GM12872 (cell line): Measurements from ENCODE around the gene ZNRF1.

Experiments used
- CTCF ChIP-seq: IDR thresholded peaks from 3 replicates; pipeline ENCODE4 v1.5.1; 2011; ENCODE audit warnings: low read depth, mild to moderate bottlenecking, low read length, moderate library complexity; ENCODE audit not compliant: insufficient read depth

The ZNRF1 gene

GRCh38 chr16:75087375-75087979 is 88.7 kb downstream of the ZNRF1 start:
- no peak for TF ChIP-seq CTCF

DNA sequence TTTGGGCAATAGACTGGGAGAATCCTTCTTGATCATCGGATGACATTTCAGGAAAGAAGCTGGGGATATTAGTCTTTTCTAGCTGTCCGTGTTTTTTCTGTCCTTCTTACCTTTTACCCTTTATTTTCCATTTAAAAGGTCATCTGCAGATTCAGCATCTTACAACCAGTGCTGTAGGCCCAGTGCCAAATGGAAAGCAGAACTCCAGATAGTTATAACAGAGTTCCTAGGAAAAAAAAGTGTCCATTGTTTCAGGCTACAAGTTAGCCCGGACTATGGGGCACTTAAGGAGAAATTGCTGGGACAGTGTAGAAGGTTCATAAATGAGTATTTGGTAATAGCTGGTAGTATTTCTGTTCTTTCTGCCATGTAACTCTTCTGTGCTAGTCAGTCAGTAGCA is 89.4 kb downstream of the ZNRF1 start:
- no peak for TF ChIP-seq CTCF

DNA sequence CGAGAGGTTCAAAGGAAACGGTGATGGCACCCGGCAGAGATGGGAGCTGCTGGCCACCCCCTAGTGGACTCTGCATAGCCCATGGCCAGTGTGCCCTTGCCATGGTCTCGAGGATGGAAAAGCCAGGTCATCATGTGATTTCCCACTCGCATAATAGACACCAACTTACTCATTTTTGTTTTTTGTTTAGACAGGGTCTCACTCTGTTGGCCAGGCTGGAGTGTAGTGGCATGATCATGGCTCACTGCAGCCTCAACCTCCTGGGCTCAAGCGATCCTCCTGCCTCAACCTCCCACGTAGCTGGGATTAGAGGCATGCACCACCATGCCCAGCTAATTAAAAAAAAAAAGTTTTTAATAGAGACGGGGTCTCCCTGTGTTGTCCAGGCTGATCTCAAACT is 90.1 kb downstream of the ZNRF1 start:
- no peak for TF ChIP-seq CTCF

DNA sequence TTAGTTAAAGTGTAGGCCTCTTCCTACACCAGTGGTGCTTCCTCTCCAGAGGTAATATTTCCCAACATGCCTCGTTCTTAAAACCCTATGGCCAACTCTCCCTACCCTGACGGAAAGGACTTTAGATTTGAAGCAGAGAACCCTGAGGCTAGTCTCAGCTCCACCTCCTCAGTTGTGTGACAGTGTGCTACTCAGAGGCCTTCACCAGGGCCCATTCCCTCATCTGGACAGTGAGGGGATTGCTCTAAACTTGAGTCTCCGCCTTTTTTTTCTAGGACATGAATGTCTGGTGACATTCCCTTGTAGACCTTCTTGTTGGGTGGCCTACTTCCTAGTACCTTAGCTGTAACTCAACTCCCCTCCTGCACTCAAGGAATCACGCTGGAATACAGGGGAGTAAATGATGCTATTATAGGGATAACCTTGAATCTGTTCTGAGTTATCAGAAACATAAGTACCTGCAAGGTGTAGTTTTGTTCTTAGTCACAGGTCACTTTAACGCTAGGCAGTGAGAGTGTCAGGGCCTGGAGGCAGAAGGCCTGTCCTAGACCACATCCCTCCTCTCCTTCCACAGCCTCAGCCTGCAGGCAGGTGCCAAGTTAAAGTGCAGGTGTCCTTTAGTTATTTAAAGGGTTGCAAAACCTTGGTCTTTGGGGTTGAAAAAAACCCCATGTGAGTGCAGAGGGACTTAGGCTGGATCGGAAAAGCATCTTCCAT is 90.8 kb downstream of the ZNRF1 start:
- no peak for TF ChIP-seq CTCF

DNA sequence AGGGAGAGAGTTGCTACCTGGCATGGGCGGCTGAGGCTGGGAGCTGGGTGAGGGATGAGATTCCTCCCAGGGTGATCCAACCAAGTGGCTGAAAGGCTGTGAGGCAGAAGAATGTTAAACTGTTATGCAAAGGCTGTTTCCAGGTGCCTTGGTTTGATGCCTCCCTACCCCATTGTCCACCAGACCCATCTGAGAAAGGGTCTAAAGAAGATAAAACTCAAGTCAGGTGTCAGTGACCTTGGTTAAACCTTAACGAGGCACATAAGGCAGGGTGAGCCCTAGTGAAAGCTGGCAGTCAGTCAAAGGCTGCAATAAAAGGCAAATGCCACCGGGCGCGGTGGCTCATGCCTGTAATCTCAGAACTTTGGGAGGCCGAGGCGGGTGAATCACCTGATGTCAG is 94.0 kb downstream of the ZNRF1 start:
- no peak for TF ChIP-seq CTCF

DNA sequence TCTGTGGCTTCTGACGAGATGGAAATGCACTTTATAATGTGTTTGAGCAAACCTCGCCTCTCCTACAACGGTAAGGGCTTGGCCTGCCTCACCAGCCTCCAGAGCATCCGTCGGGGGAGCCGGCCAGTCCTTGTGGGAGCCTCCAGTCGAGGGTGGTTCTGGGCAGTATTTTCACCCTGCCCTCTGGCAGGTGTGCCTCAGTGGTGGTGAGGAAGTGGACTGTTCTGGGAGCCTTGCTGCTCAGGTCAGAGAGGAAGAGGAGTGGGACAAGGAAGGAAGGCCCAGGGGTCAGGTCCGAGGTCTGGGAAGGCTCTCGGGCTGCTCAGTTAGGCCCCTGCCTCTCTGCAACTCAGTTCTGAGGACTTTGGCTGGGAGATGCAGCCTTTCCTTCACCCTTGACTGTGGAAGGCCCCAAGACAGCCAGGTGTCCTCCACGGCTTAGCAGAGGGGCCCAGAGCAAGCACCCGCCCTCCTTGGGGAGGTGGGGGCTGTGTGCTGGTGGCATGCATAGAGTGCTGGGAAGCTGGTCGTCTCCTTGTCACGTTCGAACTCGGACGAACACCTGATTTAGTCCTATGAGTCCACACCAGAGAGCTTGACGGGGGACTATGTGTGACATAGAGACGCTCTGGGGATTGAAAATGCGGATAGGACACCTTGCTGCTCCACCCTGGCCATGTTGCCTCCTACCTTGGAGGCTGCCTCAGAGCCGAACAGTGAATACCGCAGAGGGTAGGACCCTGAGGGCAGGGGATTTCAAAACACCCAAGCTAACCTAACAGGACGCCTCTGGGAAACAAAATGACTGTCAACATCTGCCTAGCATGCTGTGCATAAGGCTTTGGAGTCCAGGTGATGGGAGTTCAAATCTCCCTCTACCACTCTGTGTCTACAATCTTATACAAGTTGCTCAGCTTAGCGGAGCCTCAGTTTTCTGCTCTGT is 95.0 kb downstream of the ZNRF1 start:
- TF ChIP-seq CTCF = no peak

- TF ChIP-seq CTCF = 0 out of 3 replicates have a peak, but pooled peaks have one; percentile 5
These were observed 96.4 kb downstream of the ZNRF1 start for GRCh38 chr16:75095204-75095621.
